NCI-H446 (cell line): Measurements from ENCODE around the gene GDPD4.

ENCODE experiments used
- DNase-seq, 2 experiments: peaks; one replicate each; lab custom pipeline; 2025; lab: John Stamatoyannopoulos, UW

Gene GDPD4

GRCh38 chr11:77175021-77175842, 126.3 kb downstream of the GDPD4 start:
- no peak for DNase-seq

GRCh38 chr11:77174559-77174958, 126.9 kb downstream of the GDPD4 start:
- DNase-seq: no peak

- DNase-seq: no peak
These were observed 128.0 kb downstream of the GDPD4 start for GRCh38 chr11:77173494-77173893.

- DNase-seq: no peak
These were observed 128.9 kb downstream of the GDPD4 start for GRCh38 chr11:77172666-77172982.

- DNase-seq: no peak
These were observed 129.4 kb downstream of the GDPD4 start for GRCh38 chr11:77171885-77172665.

GRCh38 chr11:77171254-77171653, 130.2 kb downstream of the GDPD4 start:
- DNase-seq: no peak

- no peak for DNase-seq
These were observed 131.4 kb downstream of the GDPD4 start for GRCh38 chr11:77170107-77170506.

GRCh38 chr11:77167791-77168190, 133.7 kb downstream of the GDPD4 start:
- no peak for DNase-seq

GRCh38 chr11:77167111-77167626, 134.3 kb downstream of the GDPD4 start:
- no peak for DNase-seq
